HCEC 1CT (cell line): ENCODE data around the gene OR2T12.
"Not testable (repeated sequence)": the region's sequence is repeated elsewhere in the genome, so short reads cannot be mapped to it uniquely, and the experiment has no call there.

Experiments used
- DNase-seq: peaks from one replicate; pipeline ENCODE4 v3.0.0-alpha.2; 2017

The OR2T12 gene, protein sequence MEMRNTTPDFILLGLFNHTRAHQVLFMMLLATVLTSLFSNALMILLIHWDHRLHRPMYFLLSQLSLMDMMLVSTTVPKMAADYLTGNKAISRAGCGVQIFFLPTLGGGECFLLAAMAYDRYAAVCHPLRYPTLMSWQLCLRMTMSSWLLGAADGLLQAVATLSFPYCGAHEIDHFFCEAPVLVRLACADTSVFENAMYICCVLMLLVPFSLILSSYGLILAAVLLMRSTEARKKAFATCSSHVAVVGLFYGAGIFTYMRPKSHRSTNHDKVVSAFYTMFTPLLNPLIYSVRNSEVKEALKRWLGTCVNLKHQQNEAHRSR

DNA sequence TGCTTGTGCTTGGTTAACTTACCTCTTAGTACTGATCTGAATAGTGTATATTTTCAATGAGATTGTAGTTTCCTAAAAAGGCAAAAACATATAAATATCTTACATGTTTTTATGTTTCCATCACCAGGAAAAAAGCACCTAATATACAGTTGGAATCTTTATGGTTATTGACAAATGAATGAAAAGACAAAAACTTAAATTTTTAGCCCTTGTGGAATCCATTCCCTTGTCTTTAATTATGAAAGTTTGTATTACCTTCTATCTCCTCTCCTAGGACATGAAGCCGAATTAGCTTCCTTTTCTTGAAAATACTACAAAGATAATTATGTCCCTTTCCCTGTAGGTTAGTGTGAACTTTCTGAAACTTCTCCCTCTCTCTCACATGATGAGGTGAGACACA is at the start of gene OR2T12:
TSS of gene OR2T12 (minus strand) at position 101 of the 400 bp plus-strand sequence. CDS start 7,846 bp downstream, outside the sequence.
- DNase-seq, result no peak

DNA sequence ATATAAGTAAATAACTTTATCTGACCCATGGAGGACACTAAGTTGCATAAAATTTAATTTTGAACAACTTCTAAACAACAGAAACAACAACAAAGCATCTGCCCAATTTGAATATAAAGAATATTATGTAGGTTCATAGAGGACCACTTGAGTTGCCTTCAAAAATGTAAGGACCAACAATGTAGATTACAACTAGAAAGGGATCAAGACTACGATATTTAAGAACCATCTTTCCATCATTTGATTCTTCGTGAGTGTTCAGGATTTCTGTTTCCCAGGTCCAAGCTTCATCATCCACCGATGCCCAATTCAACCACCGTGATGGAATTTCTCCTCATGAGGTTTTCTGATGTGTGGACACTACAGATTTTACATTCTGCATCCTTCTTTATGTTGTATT is 45.3 kb upstream of the OR2T12 start, which contains the start of gene OR14C36:
TSS of gene OR14C36 (plus strand) at position 301 of the 400 bp plus-strand sequence. CDS start at position 301, 0 bp downstream.
- DNase-seq, result no peak

DNA sequence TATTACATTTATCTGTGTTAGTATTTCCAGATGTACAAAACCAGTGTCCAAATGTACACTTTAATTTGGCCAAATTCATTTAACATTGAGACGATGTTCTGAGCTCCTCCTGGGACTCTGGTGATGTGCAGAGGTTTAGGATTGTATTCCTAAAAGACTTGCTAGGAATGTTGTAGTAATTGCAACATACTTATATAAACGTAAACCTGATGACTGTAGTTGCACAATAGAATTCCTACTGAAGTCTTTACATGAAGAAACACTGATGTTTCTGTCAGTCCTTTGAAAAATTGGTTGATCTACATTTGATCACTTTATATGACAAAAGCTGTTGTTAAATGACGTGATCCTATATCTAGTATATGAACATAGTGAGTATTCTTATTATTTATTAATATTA is 40.2 kb upstream of the OR2T12 start:
- no peak for DNase-seq

DNA sequence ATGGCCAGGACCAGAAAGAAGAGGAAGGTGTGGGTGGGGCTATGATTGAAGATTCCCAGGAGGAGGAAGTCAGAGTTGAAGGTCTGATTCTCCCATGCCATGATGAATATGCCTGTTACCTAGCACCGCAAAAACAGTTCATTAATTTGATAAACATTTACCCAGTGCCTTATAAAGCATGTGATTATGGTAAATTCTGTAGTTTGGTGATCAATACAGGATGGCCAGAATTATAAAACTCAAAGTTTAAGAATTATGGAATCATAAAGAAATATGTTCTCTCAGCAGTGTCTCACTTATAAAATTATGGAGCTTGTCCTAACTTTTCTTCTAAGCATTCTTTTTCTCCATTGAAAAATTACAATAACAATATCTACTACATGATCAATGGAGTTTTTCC is 21.2 kb upstream of the OR2T12 start, which contains the start of gene OR2M7:
TSS of gene OR2M7 (minus strand) at position 101 of the 400 bp plus-strand sequence. CDS start at position 101, 0 bp downstream.
- no peak for DNase-seq

DNA sequence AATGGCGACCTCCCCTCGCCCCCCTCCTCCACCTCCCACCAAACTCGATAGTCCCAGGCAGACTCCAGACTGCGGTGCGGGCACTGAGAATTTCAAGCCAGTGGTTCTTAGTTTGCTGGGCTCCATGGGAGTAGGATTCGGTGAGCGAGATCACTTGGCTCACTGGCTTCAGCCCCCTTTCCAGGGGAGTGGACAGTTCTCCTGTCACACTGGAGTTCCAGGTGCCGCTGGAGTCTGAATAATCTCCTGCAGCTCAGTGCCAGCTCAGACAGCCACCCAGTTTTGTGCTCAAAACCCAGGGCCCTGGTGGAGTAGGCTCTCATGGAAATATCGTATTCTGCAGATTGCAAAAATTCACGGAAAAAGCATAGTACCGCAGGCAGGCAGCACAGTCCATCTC is 13.6 kb upstream of the OR2T12 start:
- DNase-seq, result no peak

DNA sequence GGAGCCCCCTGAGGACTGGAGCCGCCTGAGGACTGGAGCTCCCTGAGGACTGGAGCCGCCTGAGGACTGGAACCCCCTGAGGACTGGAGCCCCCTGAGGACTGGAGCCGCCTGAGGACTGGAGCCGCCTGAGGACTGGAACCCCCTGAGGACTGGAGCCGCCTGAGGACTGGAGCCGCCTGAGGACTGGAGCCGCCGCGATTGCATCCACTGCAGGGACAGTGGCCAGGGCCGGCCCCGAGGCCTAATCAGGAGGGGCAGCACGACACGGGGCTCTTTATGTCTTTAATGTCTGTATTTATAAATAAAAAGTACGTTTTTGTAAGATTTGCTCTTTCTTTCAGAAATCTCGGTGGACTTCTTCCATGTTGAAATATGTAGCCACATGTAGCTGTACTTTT is 3.5 kb upstream of the OR2T12 start:
- DNase-seq, result not testable (repeated sequence)

DNA sequence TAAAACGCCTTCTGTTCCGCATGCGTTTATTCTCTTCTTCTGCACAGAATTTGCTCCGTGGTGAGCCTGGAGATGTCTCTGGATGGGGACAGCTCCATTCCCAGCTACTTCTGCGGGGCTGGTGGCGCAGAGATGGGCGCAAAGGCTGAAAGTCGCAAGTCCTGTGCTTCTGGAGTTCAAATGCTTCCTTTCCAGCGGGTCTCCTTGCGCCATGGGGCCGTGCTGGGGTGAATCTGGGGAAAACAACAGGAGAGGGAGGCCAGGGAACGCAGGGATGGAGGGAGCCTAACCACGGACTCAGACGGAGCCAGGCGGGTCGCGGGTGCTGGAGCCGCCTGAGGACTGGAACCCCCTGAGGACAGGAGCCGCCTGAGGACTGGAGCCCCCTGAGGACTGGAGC is 2.9 kb upstream of the OR2T12 start:
- no peak for DNase-seq

DNA sequence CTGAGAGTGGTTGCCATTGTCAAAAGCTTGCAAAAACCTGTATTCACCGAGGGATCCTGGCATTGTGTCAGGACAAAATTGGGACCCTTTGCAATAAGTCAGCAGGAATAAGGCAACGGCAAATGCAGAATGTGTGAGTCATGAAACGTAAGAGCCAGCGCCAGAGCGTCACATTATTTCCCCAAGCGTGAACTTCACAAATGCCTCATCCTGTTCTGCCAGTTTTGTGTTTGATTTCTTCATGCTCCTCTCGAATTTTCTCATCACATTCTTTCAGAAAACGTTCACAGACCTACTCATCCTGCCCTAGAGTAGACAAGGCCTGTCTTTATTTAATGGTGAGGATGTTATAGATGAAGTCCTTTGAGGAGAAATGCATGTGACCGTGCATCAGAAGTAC is 2.4 kb upstream of the OR2T12 start:
- DNase-seq, result not testable (repeated sequence)

DNA sequence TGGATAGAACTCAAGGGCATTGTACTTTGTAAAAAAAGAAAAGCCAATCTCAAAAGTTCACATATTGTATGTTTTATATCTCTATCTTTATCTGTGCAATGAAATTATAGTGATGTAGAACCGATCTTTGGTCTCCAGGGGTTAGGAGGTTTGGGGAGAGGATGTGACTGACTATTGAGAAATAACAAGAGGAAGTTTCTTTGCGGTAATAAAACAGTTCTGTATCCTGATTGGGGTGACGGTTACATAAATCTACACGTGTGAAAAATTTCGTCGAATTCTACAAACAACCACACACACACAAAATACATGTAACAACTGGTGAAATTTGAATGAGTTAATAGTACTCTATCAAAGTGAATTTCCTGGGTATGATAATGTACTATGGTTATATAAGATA is 14.8 kb downstream of the OR2T12 start:
- DNase-seq, result no peak

DNA sequence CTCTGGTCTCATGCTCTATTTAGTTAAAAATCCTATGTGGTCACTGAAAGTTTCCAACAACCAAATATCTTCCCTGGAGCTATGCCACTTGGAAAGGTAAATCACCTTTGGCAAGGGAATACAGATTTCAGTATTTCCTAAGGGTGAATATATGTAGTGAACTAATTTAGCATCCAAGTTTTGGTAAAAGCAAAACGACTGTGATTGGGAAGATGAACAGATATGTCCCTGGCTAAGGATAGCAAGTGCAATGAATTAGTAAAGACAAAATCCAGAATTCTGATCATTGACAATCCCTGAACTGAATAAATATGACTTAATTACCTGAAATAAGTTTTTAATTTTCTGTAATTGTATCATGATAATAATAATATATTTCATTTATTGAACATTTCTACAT is 25.3 kb downstream of the OR2T12 start, which contains the start of gene OR2T33:
TSS of gene OR2T33 (minus strand) at position 101 of the 400 bp plus-strand sequence. CDS start 4,162 bp downstream, outside the sequence.
- no peak for DNase-seq

DNA sequence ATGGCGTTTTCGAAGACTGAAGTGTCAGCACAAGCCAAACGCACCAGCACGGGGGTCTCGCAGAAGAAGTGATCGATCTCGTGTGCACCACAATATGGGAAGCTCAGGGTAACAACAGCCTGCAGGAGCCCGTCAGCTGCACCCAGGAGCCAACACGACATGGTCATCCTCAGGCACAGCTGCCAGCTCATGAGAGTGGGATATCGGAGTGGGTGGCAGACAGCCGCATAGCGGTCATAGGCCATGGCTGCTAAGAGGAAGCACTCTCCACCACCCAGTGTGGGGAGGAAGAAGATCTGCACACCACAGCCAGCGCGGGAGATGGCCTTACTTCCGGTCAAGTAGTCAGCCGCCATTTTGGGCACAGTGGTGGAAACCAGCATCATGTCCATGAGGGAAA is 30.0 kb downstream of the OR2T12 start:
- DNase-seq, result not testable (repeated sequence)

DNA sequence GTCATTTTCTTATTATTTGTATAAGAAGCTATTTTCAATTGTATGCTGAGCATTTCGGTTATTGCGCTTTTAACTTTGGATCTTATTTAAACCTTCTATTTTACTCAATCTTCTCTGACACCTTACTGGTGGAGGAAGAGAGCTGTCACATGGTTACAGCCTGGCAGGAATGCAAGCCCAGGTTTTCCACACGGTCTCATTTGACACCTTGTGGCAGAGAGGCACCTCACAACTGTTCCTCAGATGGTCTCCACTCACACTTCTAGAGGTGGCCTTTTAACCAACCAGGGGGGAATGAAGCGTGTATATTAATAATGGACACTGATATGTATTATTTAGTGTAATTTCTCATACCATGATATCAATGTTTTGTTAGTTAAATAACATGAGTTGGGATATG is 35.0 kb downstream of the OR2T12 start:
- no peak for DNase-seq

DNA sequence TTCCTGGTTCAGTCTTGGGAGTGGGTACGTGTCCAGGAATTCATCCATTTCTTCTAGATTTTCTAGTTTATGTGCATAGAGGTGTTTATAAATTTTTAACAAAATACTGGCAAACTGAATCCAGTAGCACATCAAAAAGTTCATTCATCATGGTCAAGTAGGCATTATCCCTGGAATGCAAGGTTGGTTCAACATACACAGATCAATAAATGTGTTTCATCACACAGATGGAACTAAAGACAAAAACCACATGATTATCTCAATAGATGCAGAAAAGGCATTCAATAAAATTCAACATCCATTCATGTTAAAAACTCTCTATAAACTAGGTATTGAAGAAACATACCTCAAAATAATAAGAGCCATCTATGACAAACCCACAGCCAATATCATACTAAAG is 43.9 kb downstream of the OR2T12 start:
- not testable (repeated sequence) for DNase-seq

DNA sequence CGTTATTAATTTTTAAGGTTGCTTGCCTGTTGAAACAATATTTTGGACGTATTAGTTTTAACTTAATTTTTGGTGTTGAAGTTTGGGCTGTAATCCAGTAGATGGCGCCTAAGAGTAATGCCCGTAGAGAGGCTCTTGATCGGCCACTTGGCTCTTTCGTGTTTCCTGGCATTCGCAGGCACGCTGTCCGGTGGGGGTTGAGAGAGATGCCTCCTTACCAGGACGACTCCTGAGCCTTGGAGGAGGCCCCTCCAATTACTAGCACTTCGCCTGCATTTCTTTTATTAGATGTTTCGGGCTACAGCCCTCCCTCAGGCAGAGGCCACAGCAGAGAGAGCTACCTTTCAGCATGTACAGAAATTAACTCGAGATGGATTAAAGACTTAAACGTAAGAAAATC is 60.0 kb downstream of the OR2T12 start:
- peak; percentile 11 for DNase-seq
